ENCODE results near the gene VSTM2B.
A peak's percentile ranks its signal among the peaks of the same experiment; 100 is the strongest.

Gene VSTM2B

DNA sequence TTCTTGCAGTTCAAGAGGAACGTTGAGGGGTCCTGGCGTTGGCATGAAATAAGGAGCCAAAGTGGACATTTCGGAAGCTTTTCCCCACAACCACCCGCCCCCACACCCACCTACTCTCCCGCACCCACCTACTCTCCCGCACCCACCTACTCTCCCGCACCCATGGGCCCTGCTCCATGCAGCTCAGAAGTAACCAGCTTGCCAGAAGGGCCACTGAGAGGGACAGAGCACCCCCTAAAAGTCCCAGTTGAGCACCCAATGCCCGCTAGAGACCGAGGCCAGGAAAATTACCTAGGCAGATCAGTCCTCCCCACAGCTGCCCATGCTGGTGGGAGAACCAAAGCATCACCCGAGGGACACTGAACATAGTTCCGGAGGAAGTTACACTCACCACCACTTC, 11.8 kb downstream of the VSTM2B start:
- no peak overlapping the region for H3K9ac ChIP-seq (ENCODE audit: low read depth, low read length, poor library complexity)
- H3K4ac ChIP-seq (ENCODE audit: low read length), result no peak overlapping the region
- H3K23ac ChIP-seq (ENCODE audit: low read depth, low read length, poor library complexity), result no peak overlapping the region
- H2BK15ac ChIP-seq (ENCODE audit: low read length), result no peak overlapping the region
- peaks cover 0 to 4% of the 10 kb centered on the region in 2 donors for H3K4me1 ChIP-seq (ENCODE audit: control insufficient read depth in 2 of 2, insufficient read depth in 1 of 2, low read depth in 1 of 2, low read length in 2 of 2)
- no peak overlapping the region for H2BK12ac ChIP-seq (ENCODE audit: low read length)
- H3K14ac ChIP-seq (ENCODE audit: low read length), result no peak overlapping the region
- H3K79me1 ChIP-seq (ENCODE audit: low read depth, low read length), result peaks cover 2% of the 10 kb centered on the region
- H3K27ac ChIP-seq (replicated peaks; ENCODE audit: low read length), result no peak overlapping the region
- H2BK120ac ChIP-seq (ENCODE audit: low read depth, low read length), result no peak overlapping the region
- H3K36me3 ChIP-seq (replicated peaks in 1 of 2; ENCODE audit: control insufficient read depth in 2 of 2, insufficient read depth in 2 of 2, low read length in 2 of 2), result no peaks in the 10 kb centered on the region
- H3K9me3 ChIP-seq (replicated peaks in 1 of 2; ENCODE audit: control insufficient read depth in 2 of 2, insufficient read depth in 1 of 2, low read depth in 1 of 2, low read length in 2 of 2), result peaks cover 0 to under 1% of the 10 kb centered on the region in 2 donors
- no peak overlapping the region for H3K18ac ChIP-seq (ENCODE audit: low read length)
- H2BK5ac ChIP-seq (ENCODE audit: low read length), result no peak overlapping the region
- no peak overlapping the region for H2AK5ac ChIP-seq (ENCODE audit: low read depth, low read length)
- H2AFZ ChIP-seq (ENCODE audit: low read length), result no peak overlapping the region
- WGBS, 2 donors (ENCODE audit: extremely low coverage in 2 of 2, insufficient read length in 2 of 2, insufficient replicate concordance in 1 of 2), result 100% methylated on average over 2 of the region's 11 CpGs; no CpG with 5 or more reads in 1 of the 2 donors
- H3K4me2 ChIP-seq (ENCODE audit: insufficient read depth, low read length, poor library complexity, severe bottlenecking), result no peak overlapping the region
- H3K27me3 ChIP-seq (ENCODE audit: control insufficient read depth in 3 of 3, insufficient read depth in 3 of 3, low read depth in 1 of 3, low read length in 3 of 3), result peaks cover 0 to 27% (median 0%) of the 10 kb centered on the region in 3 experiments
- no peak overlapping the region for H4K91ac ChIP-seq (ENCODE audit: low read depth, low read length, poor library complexity)
- no peak for DNase-seq (ENCODE audit: low spot score)
- no peak overlapping the region for H4K8ac ChIP-seq (ENCODE audit: low read depth, low read length)
- H3K4me3 ChIP-seq (ENCODE audit: low read length in 2 of 2), result no peak overlapping the region

DNA sequence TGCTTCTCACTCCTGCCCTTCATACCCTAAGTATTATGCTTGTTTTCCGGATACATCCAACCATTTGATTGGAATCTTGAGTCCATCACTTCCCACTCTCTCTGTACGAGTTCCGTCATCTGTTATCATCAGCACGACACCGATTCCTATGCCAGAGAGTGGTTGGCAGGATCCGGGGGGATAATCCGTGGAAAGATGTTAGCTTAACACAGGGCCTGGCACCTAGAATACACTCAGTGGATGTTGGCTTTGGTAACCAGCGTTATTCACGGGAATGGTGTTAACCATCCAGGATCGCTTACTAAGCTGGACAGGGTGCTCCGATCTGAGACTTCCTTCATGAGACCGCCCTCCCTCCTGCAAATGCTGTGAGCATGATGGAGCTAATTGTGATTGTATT, 12.4 kb downstream of the VSTM2B start:
- Histone ChIP-seq H3K79me1 (ENCODE audit: low read depth, low read length) (peaks cover 2% of the 10 kb centered on the region), H2BK15ac (ENCODE audit: low read length) (no peak overlapping the region), H3K23ac (ENCODE audit: low read depth, low read length, poor library complexity) (no peak overlapping the region), H4K91ac (ENCODE audit: low read depth, low read length, poor library complexity) (no peak overlapping the region), H3K4me2 (ENCODE audit: insufficient read depth, low read length, poor library complexity, severe bottlenecking) (no peak overlapping the region), H3K9ac (ENCODE audit: low read depth, low read length, poor library complexity) (no peak overlapping the region), H3K9me3 (replicated peaks in 1 of 2; ENCODE audit: control insufficient read depth in 2 of 2, insufficient read depth in 1 of 2, low read depth in 1 of 2, low read length in 2 of 2) (peaks cover 0 to 2% of the 10 kb centered on the region in 2 donors), H3K27me3 (ENCODE audit: control insufficient read depth in 3 of 3, insufficient read depth in 3 of 3, low read depth in 1 of 3, low read length in 3 of 3) (peaks cover 0 to 24% (median 0%) of the 10 kb centered on the region in 3 experiments), H3K18ac (ENCODE audit: low read length) (no peak overlapping the region), H3K14ac (ENCODE audit: low read length) (no peak overlapping the region), H2BK120ac (ENCODE audit: low read depth, low read length) (no peak overlapping the region), H3K4ac (ENCODE audit: low read length) (no peak overlapping the region), H3K4me1 (ENCODE audit: control insufficient read depth in 2 of 2, insufficient read depth in 1 of 2, low read depth in 1 of 2, low read length in 2 of 2) (peaks cover 0 to 4% of the 10 kb centered on the region in 2 donors), H2BK12ac (ENCODE audit: low read length) (no peak overlapping the region), H3K4me3 (ENCODE audit: low read length in 2 of 2) (no peak overlapping the region), H4K8ac (ENCODE audit: low read depth, low read length) (no peak overlapping the region), H2BK5ac (ENCODE audit: low read length) (no peak overlapping the region), H3K36me3 (replicated peaks in 1 of 2; ENCODE audit: control insufficient read depth in 2 of 2, insufficient read depth in 2 of 2, low read length in 2 of 2) (no peaks in the 10 kb centered on the region), H2AFZ (ENCODE audit: low read length) (no peak overlapping the region), H3K27ac (replicated peaks; ENCODE audit: low read length) (no peak overlapping the region), H2AK5ac (ENCODE audit: low read depth, low read length) (no peak overlapping the region)
- no peak for DNase-seq (ENCODE audit: low spot score)
- WGBS, 2 donors (ENCODE audit: extremely low coverage in 2 of 2, insufficient read length in 2 of 2, insufficient replicate concordance in 1 of 2), result no CpG with 5 or more reads among the region's 12 CpGs

DNA sequence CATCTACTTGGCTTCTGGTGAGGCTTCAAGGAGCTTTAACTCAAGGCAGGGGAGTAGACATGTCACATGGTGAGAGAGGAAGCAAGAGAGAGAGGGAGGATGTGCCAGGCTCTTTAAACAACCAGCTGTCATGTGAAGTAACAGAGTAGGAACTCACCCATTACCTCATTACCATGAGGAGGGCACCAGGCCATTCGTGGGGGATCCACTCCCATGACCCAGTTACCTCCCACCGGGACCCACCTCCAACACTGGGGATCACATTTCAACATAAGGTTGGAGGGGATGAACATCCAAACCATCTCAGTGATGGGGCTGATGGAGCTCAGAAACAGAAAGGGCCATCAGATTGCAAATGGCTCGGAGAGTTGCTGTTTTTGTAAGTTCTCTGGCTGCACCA, 12.9 kb downstream of the VSTM2B start:
- Histone ChIP-seq H3K23ac (ENCODE audit: low read depth, low read length, poor library complexity) (no peak overlapping the region), H3K9me3 (replicated peaks in 1 of 2; ENCODE audit: control insufficient read depth in 2 of 2, insufficient read depth in 1 of 2, low read depth in 1 of 2, low read length in 2 of 2) (peaks cover 0 to 2% of the 10 kb centered on the region in 2 donors), H3K4me3 (ENCODE audit: low read length in 2 of 2) (no peak overlapping the region), H3K9ac (ENCODE audit: low read depth, low read length, poor library complexity) (no peak overlapping the region), H2BK15ac (ENCODE audit: low read length) (no peak overlapping the region), H3K36me3 (replicated peaks in 1 of 2; ENCODE audit: control insufficient read depth in 2 of 2, insufficient read depth in 2 of 2, low read length in 2 of 2) (no peaks in the 10 kb centered on the region), H2BK5ac (ENCODE audit: low read length) (no peak overlapping the region), H3K27me3 (ENCODE audit: control insufficient read depth in 3 of 3, insufficient read depth in 3 of 3, low read depth in 1 of 3, low read length in 3 of 3) (peaks cover 0 to 24% (median 0%) of the 10 kb centered on the region in 3 experiments), H3K4ac (ENCODE audit: low read length) (no peak overlapping the region), H3K14ac (ENCODE audit: low read length) (no peak overlapping the region), H4K91ac (ENCODE audit: low read depth, low read length, poor library complexity) (no peak overlapping the region), H3K18ac (ENCODE audit: low read length) (no peak overlapping the region), H3K79me1 (ENCODE audit: low read depth, low read length) (peaks cover 2% of the 10 kb centered on the region), H3K27ac (replicated peaks; ENCODE audit: low read length) (no peak overlapping the region), H2BK12ac (ENCODE audit: low read length) (no peak overlapping the region), H3K4me1 (ENCODE audit: control insufficient read depth in 2 of 2, insufficient read depth in 1 of 2, low read depth in 1 of 2, low read length in 2 of 2) (peaks cover 0 to 4% of the 10 kb centered on the region in 2 donors), H4K8ac (ENCODE audit: low read depth, low read length) (no peak overlapping the region), H2BK120ac (ENCODE audit: low read depth, low read length) (no peak overlapping the region), H2AK5ac (ENCODE audit: low read depth, low read length) (no peak overlapping the region), H2AFZ (ENCODE audit: low read length) (no peak overlapping the region), H3K4me2 (ENCODE audit: insufficient read depth, low read length, poor library complexity, severe bottlenecking) (no peak overlapping the region)
- no CpG with 5 or more reads among the region's 3 CpGs for WGBS, 2 donors (ENCODE audit: extremely low coverage in 2 of 2, insufficient read length in 2 of 2, insufficient replicate concordance in 1 of 2)
- DNase-seq (ENCODE audit: low spot score), result no peak

DNA sequence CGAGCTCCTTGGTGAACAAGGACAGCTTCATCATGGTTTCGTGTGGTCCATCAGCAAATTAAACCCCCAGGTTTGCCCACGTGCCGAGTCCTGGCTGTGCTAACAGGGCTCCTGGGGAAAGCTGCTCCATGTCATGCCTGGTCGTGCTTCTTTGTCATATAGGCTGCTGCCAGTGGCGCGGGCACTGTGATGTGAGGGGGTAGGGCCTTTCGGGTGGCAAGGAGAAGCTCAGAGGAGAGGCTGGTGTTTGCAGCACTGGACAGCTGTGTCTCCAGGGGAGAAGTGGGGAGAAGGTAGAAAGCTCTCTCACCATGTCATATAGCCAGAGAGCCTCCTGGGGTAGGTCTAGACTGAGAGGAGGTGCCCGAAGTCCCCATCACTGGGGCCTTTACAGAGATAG, 13.3 kb downstream of the VSTM2B start:
- Histone ChIP-seq H2AFZ (ENCODE audit: low read length) (no peak overlapping the region), H3K4me2 (ENCODE audit: insufficient read depth, low read length, poor library complexity, severe bottlenecking) (no peak overlapping the region), H4K8ac (ENCODE audit: low read depth, low read length) (no peak overlapping the region), H3K14ac (ENCODE audit: low read length) (no peak overlapping the region), H3K36me3 (replicated peaks in 1 of 2; ENCODE audit: control insufficient read depth in 2 of 2, insufficient read depth in 2 of 2, low read length in 2 of 2) (no peaks in the 10 kb centered on the region), H3K23ac (ENCODE audit: low read depth, low read length, poor library complexity) (no peak overlapping the region), H2AK5ac (ENCODE audit: low read depth, low read length) (no peak overlapping the region), H3K27ac (replicated peaks; ENCODE audit: low read length) (no peak overlapping the region), H3K4me1 (ENCODE audit: control insufficient read depth in 2 of 2, insufficient read depth in 1 of 2, low read depth in 1 of 2, low read length in 2 of 2) (peaks cover 0 to 4% of the 10 kb centered on the region in 2 donors), H2BK15ac (ENCODE audit: low read length) (no peak overlapping the region), H2BK12ac (ENCODE audit: low read length) (no peak overlapping the region), H3K4ac (ENCODE audit: low read length) (no peak overlapping the region), H3K18ac (ENCODE audit: low read length) (no peak overlapping the region), H3K79me1 (ENCODE audit: low read depth, low read length) (peaks cover 2% of the 10 kb centered on the region), H3K4me3 (ENCODE audit: low read length in 2 of 2) (no peak overlapping the region), H2BK120ac (ENCODE audit: low read depth, low read length) (no peak overlapping the region), H4K91ac (ENCODE audit: low read depth, low read length, poor library complexity) (no peak overlapping the region), H2BK5ac (ENCODE audit: low read length) (peak overlapping the region; percentile 63), H3K9me3 (replicated peaks in 1 of 2; ENCODE audit: control insufficient read depth in 2 of 2, insufficient read depth in 1 of 2, low read depth in 1 of 2, low read length in 2 of 2) (peaks cover 0 to 2% of the 10 kb centered on the region in 2 donors), H3K27me3 (ENCODE audit: control insufficient read depth in 3 of 3, insufficient read depth in 3 of 3, low read depth in 1 of 3, low read length in 3 of 3) (peaks cover 0 to 24% (median 0%) of the 10 kb centered on the region in 3 experiments), H3K9ac (ENCODE audit: low read depth, low read length, poor library complexity) (no peak overlapping the region)
- no CpG with 5 or more reads among the region's 9 CpGs for WGBS, 2 donors (ENCODE audit: extremely low coverage in 2 of 2, insufficient read length in 2 of 2, insufficient replicate concordance in 1 of 2)
- no peak for DNase-seq (ENCODE audit: low spot score)

Measured in neuronal stem cell (in vitro differentiated cells).